A549 (cell line): Measurements from ENCODE around the gene MCM6.

Experiments
- BCL3 ChIP-seq: fragments of >200 bp; sonication (Bioruptor Twin); formaldehyde crosslinking; IDR thresholded peaks from 3 replicates; pipeline ENCODE4 v1.6.1; 2016
- CTCF ChIP-seq: fragments of >200 bp; sonication (Bioruptor Twin); formaldehyde crosslinking; IDR thresholded peaks from 3 replicates; pipeline ENCODE4 v1.5.1; 2016
- GATA3 ChIP-seq: IDR thresholded peaks from 2 replicates; pipeline ENCODE4 v1.6.1; 2012; ENCODE audit warnings: borderline replicate concordance
- JUN ChIP-seq, 2 experiments: fragments of >200 bp; sonication (Bioruptor Twin); formaldehyde crosslinking; IDR thresholded peaks; 2 replicates in 1 of 2; 3 replicates in 1 of 2; pipeline ENCODE4 v1.6.1; 2016 to 2017
- JUNB ChIP-seq: fragments of >200 bp; sonication (Bioruptor Twin); formaldehyde crosslinking; IDR thresholded peaks from 2 replicates; pipeline ENCODE4 v1.6.1; 2016
- MAFK ChIP-seq: fragments of 450-650 bp; IDR thresholded peaks from 2 replicates; pipeline ENCODE4 v1.6.1; 2014; ENCODE audit not compliant: partially characterized antibody
- PBX3 ChIP-seq: IDR thresholded peaks from 2 replicates; pipeline ENCODE4 v1.6.1; 2012
- POLR2A ChIP-seq: IDR thresholded peaks from 2 replicates; pipeline ENCODE4 v1.6.1; 2012; ENCODE audit warnings: mild to moderate bottlenecking, low read length
- POLR2AphosphoS2 ChIP-seq: conservative IDR thresholded peaks from 2 replicates; pipeline ENCODE4 v1.6.1; 2012; ENCODE audit warnings: low read length, improper control_type of control experiment, inconsistent platforms
- RARB ChIP-seq: fragments of 250-450 bp; sonication (Bioruptor Pico); IDR thresholded peaks from 2 replicates; pipeline ENCODE4 v1.8.0; 2021; ENCODE audit warnings: mild to moderate bottlenecking, moderate library complexity
- ZC3H11A ChIP-seq: fragments of 450-650 bp; IDR thresholded peaks from 2 replicates; pipeline ENCODE4 v1.6.1; 2014; ENCODE audit warnings: antibody characterized with exemption, mild to moderate bottlenecking

GRCh38 chr2:135836596-135837270, 39.5 kb downstream of the MCM6 start, which contains the start of gene LCT:
- TF ChIP-seq CTCF (no peak), ZC3H11A (no peak), PBX3 (no peak), BCL3 (no peak), GATA3 (no peak), POLR2A (no peak), POLR2AphosphoS2 (no peak), JUN (IDR thresholded peaks at IDR 0.05) (no peak), MAFK (no peak), JUNB (no peak), RARB (CRISPR knock-in tag) (no peak)
